ENCODE measurements around the gene FBXW10B.
"Not testable (repeated sequence)": the region's sequence is repeated elsewhere in the genome, so short reads cannot be mapped to it uniquely, and the experiment has no call there.

The FBXW10B gene, protein sequence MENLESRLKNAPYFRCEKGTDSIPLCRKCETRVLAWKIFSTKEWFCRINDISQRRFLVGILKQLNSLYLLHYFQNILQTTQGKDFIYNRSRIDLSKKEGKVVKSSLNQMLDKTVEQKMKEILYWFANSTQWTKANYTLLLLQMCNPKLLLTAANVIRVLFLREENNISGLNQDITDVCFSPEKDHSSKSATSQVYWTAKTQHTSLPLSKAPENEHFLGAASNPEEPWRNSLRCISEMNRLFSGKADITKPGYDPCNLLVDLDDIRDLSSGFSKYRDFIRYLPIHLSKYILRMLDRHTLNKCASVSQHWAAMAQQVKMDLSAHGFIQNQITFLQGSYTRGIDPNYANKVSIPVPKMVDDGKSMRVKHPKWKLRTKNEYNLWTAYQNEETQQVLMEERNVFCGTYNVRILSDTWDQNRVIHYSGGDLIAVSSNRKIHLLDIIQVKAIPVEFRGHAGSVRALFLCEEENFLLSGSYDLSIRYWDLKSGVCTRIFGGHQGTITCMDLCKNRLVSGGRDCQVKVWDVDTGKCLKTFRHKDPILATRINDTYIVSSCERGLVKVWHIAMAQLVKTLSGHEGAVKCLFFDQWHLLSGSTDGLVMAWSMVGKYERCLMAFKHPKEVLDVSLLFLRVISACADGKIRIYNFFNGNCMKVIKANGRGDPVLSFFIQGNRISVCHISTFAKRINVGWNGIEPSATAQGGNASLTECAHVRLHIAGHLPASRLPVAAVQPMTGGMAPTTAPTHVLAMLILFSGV

GRCh38 chr17:15619331-15620058, at the start of gene FBXW10B:
TSS of gene FBXW10B (minus strand) at chr17:15619704. CDS start at chr17:15619512, 192 bp downstream.
- not testable (repeated sequence) for DNase-seq (ENCODE audit: low read depth in 2 of 2)

DNA sequence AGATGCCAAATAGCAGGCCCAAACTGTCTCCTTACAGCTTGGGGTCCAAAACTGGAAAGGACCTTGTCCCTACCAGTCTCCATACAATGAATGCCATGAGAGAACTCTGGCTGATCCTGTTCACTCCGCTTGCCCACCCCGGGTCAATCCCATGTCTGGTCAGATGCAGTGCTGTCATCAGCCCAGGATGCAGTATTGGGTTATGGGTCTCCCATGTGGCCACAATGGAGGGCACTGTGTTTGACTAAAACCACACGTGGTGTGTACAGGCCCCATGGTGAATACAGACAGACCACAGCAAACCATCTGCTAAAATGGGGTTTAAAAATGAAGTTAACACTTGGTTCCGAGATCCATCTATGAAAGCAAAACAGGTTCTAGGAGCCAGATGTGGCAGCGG, 44.2 kb upstream of the FBXW10B start:
- no peak for DNase-seq (ENCODE audit: low read depth in 2 of 2)

DNA sequence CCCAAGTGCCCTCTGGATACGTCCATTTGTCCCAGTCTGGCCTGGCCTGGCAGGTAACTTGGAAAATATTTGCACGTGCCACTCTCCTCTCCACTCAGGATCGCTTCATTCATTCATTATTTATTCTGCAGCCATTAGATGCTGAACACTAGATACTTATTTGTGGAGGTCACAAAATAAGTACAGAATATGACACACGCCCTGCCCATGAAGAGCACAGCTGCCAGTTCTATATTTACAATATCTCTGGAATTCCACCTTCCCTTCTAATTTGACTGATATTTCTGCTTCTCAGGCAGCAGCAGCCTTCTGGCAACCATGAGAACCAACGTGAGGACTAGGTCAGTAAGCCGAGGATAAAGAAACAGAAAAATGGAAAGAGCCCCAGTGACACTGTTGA, 43.7 kb upstream of the FBXW10B start:
- DNase-seq (ENCODE audit: low read depth in 2 of 2) = no peak

DNA sequence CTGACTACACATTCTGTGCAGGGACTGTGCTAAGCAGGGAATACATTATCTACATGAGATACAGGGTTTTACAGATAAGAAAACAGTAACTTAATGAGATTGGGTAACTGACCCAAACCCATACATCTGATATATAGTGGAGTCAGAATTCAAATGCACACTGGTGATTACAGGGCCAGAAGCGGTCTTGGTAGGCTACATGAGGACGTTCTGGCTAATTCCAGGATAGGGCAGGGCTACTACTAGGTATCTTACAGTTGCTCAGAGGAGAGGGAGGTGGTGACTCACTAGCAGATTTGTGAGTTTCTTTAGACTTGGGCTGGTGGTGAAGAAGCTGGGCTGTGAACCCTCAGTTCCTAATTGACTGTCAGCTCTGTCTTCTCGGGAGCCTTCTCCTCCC, 43.2 kb upstream of the FBXW10B start:
- no peak for DNase-seq (ENCODE audit: low read depth in 2 of 2)

DNA sequence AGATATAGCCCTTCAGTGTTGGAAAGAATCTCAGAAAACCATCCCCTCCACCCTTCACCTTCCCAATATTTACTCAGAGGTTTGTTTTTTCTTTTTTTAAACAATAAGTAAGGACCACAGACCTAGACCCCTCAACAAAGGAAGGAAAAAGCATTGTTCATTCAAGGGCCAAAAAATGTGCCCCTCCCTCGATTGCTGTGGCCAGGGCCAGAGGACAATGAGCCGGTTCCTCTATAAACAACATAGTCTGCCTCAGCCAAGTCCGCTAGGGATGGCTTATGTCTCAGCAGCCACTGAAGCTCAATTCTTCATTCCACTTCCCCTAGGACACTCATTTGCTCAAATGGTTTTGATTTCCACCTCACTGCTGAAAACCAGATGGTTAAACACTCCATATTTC, 40.6 kb upstream of the FBXW10B start:
- DNase-seq (ENCODE audit: low read depth in 2 of 2) = no peak

GRCh38 chr17:15659663-15660062, 40.2 kb upstream of the FBXW10B start:
- DNase-seq (ENCODE audit: low read depth in 2 of 2) = no peak

GRCh38 chr17:15659236-15659635, 39.7 kb upstream of the FBXW10B start:
- DNase-seq (ENCODE audit: low read depth in 2 of 2) = no peak

DNA sequence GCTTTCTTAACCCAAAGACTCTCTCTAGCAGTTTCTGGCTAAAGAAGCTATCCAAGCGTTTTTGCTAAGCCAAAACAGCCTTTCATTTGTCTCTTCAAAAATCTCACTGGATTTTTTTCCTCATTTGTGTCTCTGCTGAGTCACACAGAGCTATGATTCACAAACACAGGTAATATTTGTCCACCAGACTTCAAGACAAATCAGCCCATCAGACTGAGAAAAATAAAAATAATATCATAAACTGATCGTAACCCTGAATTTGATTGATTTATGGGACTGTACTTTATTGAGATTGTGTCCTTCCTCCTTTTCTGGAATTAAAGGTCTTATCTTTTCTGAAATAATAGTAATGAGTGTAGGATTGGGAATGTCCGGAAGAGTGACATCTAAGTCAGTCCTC, 38.8 kb upstream of the FBXW10B start:
- no peak for DNase-seq (ENCODE audit: low read depth in 2 of 2)

GRCh38 chr17:15657868-15658267, 38.4 kb upstream of the FBXW10B start:
- no peak for DNase-seq (ENCODE audit: low read depth in 2 of 2)

DNA sequence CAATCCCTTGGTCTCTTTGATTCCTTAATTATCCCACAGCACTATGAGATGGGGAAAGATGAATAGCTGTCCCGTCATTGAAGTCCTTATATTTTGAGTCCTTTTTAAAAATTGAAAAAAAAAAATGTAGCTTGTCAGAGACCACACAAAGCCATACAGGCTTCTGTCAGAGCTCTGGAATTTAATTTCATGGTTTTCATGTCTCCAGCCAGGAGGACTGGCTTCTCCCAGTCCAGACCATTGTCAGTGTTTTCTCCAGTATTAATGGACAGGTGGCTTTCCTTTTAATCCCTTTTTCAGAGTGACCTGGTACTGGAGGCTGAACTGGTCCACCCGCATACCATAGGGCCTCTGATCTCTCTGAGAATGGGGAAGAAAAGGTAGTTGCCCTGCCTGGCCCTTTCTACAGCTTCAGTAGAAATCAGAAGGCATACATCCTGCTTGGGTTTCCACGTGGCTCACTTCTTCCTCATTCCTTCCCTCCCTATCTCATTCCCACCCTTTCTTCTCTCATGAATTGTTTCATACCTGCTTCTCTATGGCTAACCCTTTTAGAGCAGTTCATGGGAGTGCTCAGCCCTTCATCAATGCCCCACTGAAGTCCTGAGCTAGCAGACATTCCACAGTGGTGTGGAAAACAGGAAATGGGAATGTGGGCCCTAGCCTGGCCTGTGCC, 35.5 kb upstream of the FBXW10B start:
- no peak for DNase-seq (ENCODE audit: low read depth in 2 of 2)

DNA sequence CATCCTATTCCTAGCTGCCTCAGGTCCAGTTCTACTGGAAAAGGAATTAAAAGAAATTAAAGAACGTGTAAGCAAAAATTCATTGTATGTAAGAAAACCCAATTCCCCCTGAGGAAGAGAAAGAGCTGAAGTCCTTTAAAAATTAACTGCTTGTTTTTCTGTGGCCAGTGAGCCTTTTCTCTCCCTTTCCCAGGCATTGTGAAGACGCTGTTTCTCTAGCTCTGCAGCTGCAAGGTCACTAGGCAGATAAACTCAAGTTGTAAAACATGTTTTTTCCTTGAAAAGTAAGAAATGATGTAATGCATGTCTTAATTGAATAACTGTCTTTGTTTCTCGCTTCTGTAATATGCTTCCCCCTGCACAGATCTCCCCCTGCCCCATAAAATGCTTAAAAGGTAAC, 34.9 kb upstream of the FBXW10B start:
- DNase-seq (ENCODE audit: low read depth in 2 of 2) = not testable (repeated sequence)

DNA sequence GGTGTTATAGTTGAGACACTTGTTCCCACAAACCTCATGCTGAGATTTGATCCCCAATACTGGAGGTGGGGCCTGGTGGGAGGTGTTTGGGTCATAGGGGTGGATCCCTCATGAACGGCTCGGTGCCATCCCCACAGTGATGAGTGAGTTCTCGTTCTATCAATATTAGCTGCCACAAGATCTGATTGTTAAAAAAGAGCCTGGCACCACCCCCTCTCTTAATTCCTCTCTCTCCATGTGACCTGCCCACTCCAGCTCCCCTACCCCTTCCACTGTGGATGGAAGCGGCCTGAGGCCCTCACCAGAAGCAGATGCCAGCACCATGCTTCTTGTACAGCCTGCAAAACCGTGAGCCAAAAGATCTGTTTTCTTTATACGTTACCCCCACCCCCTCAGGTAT, 33.5 kb upstream of the FBXW10B start:
- no peak for DNase-seq (ENCODE audit: low read depth in 2 of 2)

GRCh38 chr17:15651583-15652110, 32.1 kb upstream of the FBXW10B start:
- no peak for DNase-seq (ENCODE audit: low read depth in 2 of 2)

GRCh38 chr17:15650741-15651582, 31.5 kb upstream of the FBXW10B start:
- no peak for DNase-seq (ENCODE audit: low read depth in 2 of 2)

DNA sequence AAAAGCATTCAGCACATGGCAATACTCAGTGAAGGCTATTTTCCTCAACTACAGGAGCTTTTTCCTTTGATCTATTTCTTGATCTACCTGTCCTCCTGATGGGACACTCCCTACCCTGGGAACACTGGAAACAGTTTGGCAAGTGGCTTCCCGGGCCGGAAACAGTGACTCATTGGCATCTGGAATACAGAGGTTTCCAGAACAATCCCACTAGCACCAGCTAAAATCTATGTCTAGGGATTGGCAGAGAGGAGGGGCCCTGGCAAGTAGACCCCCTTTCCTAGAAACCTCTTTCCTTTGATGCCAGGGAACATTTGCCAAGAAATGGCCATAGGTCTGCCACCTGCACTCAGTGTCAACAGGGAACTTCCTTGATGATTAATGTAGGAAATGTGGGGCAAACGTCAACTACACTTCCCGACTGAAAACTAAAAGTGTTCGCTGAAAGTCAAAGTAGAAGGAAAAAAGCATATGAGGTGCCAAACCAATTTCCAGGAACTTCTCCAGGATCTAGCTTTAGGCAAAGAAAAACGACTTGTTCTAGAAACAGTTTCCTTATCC, 30.4 kb upstream of the FBXW10B start:
- no peak for DNase-seq (ENCODE audit: low read depth in 2 of 2)

GRCh38 chr17:15648386-15648785, 28.9 kb upstream of the FBXW10B start:
- DNase-seq (ENCODE audit: low read depth in 2 of 2) = no peak

DNA sequence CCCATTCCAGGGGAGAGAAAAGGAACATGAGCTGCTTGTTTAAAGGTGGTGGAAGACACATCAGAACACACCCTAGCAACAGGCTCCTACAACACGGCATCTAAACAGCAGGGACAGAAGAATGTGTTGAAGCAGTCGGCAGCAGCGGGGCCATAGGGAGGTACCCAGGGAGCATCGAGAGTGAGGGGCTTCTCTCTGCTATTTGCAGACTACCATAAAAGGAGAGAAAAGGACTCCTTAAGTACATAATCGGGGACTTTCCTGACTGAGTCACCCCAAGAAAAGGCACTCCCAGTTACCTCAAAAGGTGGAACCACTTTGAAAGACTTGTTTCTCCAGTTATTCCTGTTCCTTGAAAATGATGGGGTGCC, 26.4 kb upstream of the FBXW10B start:
- DNase-seq (ENCODE audit: low read depth in 2 of 2) = not testable (repeated sequence)

DNA sequence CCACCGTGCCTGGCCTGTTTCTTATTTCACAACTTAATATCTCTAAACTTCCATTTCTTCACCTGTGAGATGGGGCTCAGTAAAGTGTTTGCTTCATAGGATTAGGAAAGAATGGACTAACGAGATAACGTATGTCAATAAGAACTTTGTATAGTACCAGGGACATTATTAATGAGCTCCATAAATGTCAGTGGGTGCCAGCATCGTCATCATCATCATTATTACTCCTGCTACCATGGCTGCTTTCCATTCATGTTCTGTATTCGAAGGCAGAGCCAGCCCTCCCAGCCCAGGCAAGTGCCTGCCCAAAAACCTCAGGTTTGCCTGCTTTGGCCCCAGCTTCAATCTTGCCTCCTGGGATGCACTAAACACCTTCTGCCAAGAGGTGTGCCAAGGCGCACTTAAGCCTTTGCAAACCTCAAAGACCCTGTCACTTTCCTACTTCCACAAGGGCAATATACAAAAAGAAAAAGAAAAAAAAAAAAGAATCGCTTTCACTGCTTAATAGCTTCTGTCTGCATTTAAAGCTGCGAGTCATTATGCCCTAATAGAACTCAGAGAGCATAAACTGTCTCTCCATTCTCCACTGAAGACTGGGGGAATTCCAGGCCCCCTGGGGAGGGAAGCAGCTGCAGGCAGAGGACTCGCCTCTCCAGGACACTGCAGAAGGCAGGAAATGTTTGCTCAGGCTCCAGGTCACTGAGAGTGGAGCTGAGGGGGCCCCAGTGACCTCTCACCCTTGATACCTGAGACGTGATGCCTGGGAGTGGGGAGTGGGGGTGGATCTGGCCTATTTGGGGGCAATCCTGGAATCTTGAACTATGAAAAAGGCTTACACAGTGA, 25.8 kb upstream of the FBXW10B start:
- DNase-seq (ENCODE audit: low read depth in 2 of 2) = not testable (repeated sequence)

GRCh38 chr17:15642505-15643251, 23.2 kb upstream of the FBXW10B start:
- DNase-seq (ENCODE audit: low read depth in 2 of 2) = not testable (repeated sequence)
